Small intestine (tissue), 7 donors: ENCODE results near the gene ARSA. TPM values are rescaled to one million over a fixed set of nuclear protein-coding genes. Genes with fewer than 3 reads are reported as not detected.
"Not testable (repeated sequence)": the region's sequence is repeated elsewhere in the genome, so short reads cannot be mapped to it uniquely, and the experiment has no call there.

ENCODE experiments used
- DNase-seq, 2 donors: peaks; one replicate each; pipeline versions ENCODE4 v3.0.0 to v3.0.0-alpha.2; 2013
- FAIRE-seq: peaks from 2 replicates; lab custom pipeline; 2012; peaks lifted over from hg19 to GRCh38; lab: Jason Lieb, UNC
- H3K27ac ChIP-seq, 3 donors: one replicate each; pipeline ENCODE4 v1.5.1; 2013; ENCODE audit warnings: low read length in 2 of 3, mild to moderate bottlenecking in 2 of 3, control low read depth in 1 of 3, inconsistent platforms in 1 of 3, low read depth in 1 of 3, moderate library complexity in 1 of 3
- H3K27me3 ChIP-seq, 3 donors: one replicate each; pipeline ENCODE4 v1.6.1; 2013; ENCODE audit warnings: low read length in 3 of 3, inconsistent platforms in 1 of 3; ENCODE audit not compliant: control insufficient read depth in 3 of 3, insufficient read depth in 3 of 3
- H3K36me3 ChIP-seq, 3 donors: one replicate each; pipeline ENCODE4 v1.6.1; 2013; ENCODE audit warnings: low read length in 3 of 3, inconsistent platforms in 1 of 3, low read depth in 1 of 3, mild to moderate bottlenecking in 1 of 3, moderate library complexity in 1 of 3; ENCODE audit not compliant: control insufficient read depth in 3 of 3, insufficient read depth in 2 of 3
- H3K4me1 ChIP-seq, 3 donors: one replicate each; pipeline ENCODE4 v1.6.1; 2013; ENCODE audit warnings: low read length in 2 of 3, inconsistent platforms in 1 of 3, low read depth in 1 of 3, mild to moderate bottlenecking in 1 of 3, moderate library complexity in 1 of 3; ENCODE audit not compliant: control insufficient read depth in 3 of 3, insufficient read depth in 2 of 3
- H3K4me3 ChIP-seq, 3 donors: one replicate each; pipeline ENCODE4 v1.5.1; 2013; ENCODE audit warnings: low read length in 3 of 3, control low read depth in 1 of 3, inconsistent platforms in 1 of 3, low read depth in 1 of 3, mild to moderate bottlenecking in 1 of 3, moderate library complexity in 1 of 3
- H3K9me3 ChIP-seq, 2 donors: one replicate each; pipeline ENCODE4 v1.6.1; 2013; ENCODE audit warnings: low read depth in 1 of 2, low read length in 1 of 2; ENCODE audit not compliant: control insufficient read depth in 2 of 2, insufficient read depth in 1 of 2
- WGBS, 3 donors: extraction: QIAGEN DNeasy Blood & Tissue Kit; methylation state at CpG; one replicate each; pipeline ENCODE4 v1.1.7; 2013; 5-methylcytosine and 5-hydroxymethylcytosine counted together
- polyA plus RNA-seq, 4 donors: library from polyadenylated mRNA; stranded (reverse) in 3 of 4; unstranded in 1 of 4; fragments of 200-250 nt in 3 of 4; fragments of 120-200 nt in 1 of 4; gene quantifications; one replicate each; pipeline versions ENCODE4 v1.2.1 to v1.2.3, GENCODE V29; 2013
- donor health status: healthy with polysubstance abuse.
- donor health status: control.
- donor health status: control.
- donor health status: Bipolar disorder and iron deficiency.
- donor health status: healthy.

The ARSA gene
- polyA plus RNA-seq, 4 donors = 28.2 to 85.9 (median 71.3) TPM

GRCh38 chr22:50665212-50665611, 37.3 kb upstream of the ARSA start:
- H3K9me3 ChIP-seq = no peaks in the 10 kb centered on the region
- H3K36me3 ChIP-seq = no peaks in the 10 kb centered on the region
- 88 to 94% (median 92%) methylated on average over 12 of the region's 12 CpGs for WGBS, 3 donors
- H3K27me3 ChIP-seq = peaks cover 0 to 1% (median 0%) of the 10 kb centered on the region in 3 donors
- FAIRE-seq = no peak
- H3K4me3 ChIP-seq = no peak overlapping the region
- H3K4me1 ChIP-seq = no peaks in the 10 kb centered on the region
- H3K27ac ChIP-seq = no peak overlapping the region
- no peak for DNase-seq

- peaks cover 0 to 2% (median 0%) of the 10 kb centered on the region in 3 donors for H3K27me3 ChIP-seq
These were observed 32.4 kb upstream of the ARSA start for GRCh38 chr22:50660306-50660705.

GRCh38 chr22:50659711-50660110, 31.8 kb upstream of the ARSA start:
- DNase-seq = not testable (repeated sequence)

More at GRCh38 chr22:50660306-50660705, 32.4 kb upstream of the ARSA start:
- no peak for DNase-seq
- Histone ChIP-seq H3K4me1 (no peaks in the 10 kb centered on the region), H3K4me3 (no peak overlapping the region), H3K9me3 (no peaks in the 10 kb centered on the region), H3K36me3 (no peaks in the 10 kb centered on the region), H3K27ac (no peak overlapping the region)
- FAIRE-seq = no peak

GRCh38 chr22:50657925-50658324, 30.0 kb upstream of the ARSA start:
- Histone ChIP-seq H3K4me1 (no peaks in the 10 kb centered on the region), H3K4me3 (no peak overlapping the region), H3K9me3 (no peaks in the 10 kb centered on the region), H3K27me3 (peaks cover 0 to 2% (median 0%) of the 10 kb centered on the region in 3 donors), H3K27ac (no peak overlapping the region), H3K36me3 (no peaks in the 10 kb centered on the region)
- 66 to 74% (median 71%) methylated on average over 4 of the region's 4 CpGs for WGBS, 3 donors
- no peak for DNase-seq
- FAIRE-seq = no peak

More at GRCh38 chr22:50659711-50660110, 31.8 kb upstream of the ARSA start:
- H3K4me1 ChIP-seq, H3K27ac ChIP-seq, H3K4me3 ChIP-seq, H3K36me3 ChIP-seq, FAIRE-seq, H3K27me3 ChIP-seq, H3K9me3 ChIP-seq: not testable (repeated sequence)
- 73 to 87% (median 82%) methylated on average over 7 of the region's 7 CpGs for WGBS, 3 donors

- no peak for DNase-seq
- H3K4me1 ChIP-seq = no peaks in the 10 kb centered on the region
- peak overlapping the region in 1 of 3 donors; percentile 24 for H3K27ac ChIP-seq
- peaks cover 0 to 2% (median 0%) of the 10 kb centered on the region in 3 donors for H3K27me3 ChIP-seq
- H3K4me3 ChIP-seq = no peak overlapping the region
- WGBS, 3 donors = 54 to 66% (median 64%) methylated on average over 22 to 23 of the region's 23 CpGs
- no peaks in the 10 kb centered on the region for H3K36me3 ChIP-seq
- FAIRE-seq = no peak
- H3K9me3 ChIP-seq = no peaks in the 10 kb centered on the region
These were observed 28.4 kb upstream of the ARSA start for GRCh38 chr22:50656122-50657070.

- not testable (repeated sequence) for H3K4me1 ChIP-seq, H3K9me3 ChIP-seq, H3K27me3 ChIP-seq, FAIRE-seq, H3K36me3 ChIP-seq, DNase-seq, H3K4me3 ChIP-seq, H3K27ac ChIP-seq
- 78 to 85% (median 78%) methylated on average over 6 of the region's 6 CpGs for WGBS, 3 donors
These were observed 26.7 kb upstream of the ARSA start for GRCh38 chr22:50654664-50655063.

GRCh38 chr22:50653256-50653655, 25.3 kb upstream of the ARSA start:
- H3K4me3 ChIP-seq = no peak overlapping the region
- DNase-seq = no peak
- H3K36me3 ChIP-seq = no peaks in the 10 kb centered on the region
- 83 to 89% (median 86%) methylated on average over 10 of the region's 10 CpGs for WGBS, 3 donors
- peaks cover 0 to 4% of the 10 kb centered on the region in 2 donors for H3K9me3 ChIP-seq
- peaks cover 0 to 2% (median 0%) of the 10 kb centered on the region in 3 donors for H3K27me3 ChIP-seq
- H3K4me1 ChIP-seq = no peaks in the 10 kb centered on the region
- H3K27ac ChIP-seq = no peak overlapping the region
- FAIRE-seq = no peak

GRCh38 chr22:50643821-50644101, 15.8 kb upstream of the ARSA start:
- not testable (repeated sequence) for FAIRE-seq, H3K9me3 ChIP-seq, H3K4me3 ChIP-seq, H3K27ac ChIP-seq, H3K36me3 ChIP-seq, DNase-seq
- peaks cover 0 to 17% (median 7%) of the 10 kb centered on the region in 3 donors for H3K27me3 ChIP-seq
- 51 to 75% (median 57%) methylated on average over 3 of the region's 3 CpGs for WGBS, 3 donors
- H3K4me1 ChIP-seq = peaks cover 0 to 18% (median 3%) of the 10 kb centered on the region in 3 donors
